Upper lobe of left lung (tissue), 4 donors: ENCODE measurements around the gene MMP23B.
"Not testable (repeated sequence)": the region's sequence is repeated elsewhere in the genome, so short reads cannot be mapped to it uniquely, and the experiment has no call there.

Experiments used
- EP300 ChIP-seq, 4 donors: sonication (generic); formaldehyde crosslinking; IDR thresholded peaks; one replicate each; pipeline ENCODE4 v1.5.1; 2017; ENCODE audit warnings: antibody characterized with exemption in 4 of 4, control low read depth in 2 of 4
- POLR2A ChIP-seq, 4 donors: fragments of 450-650 bp; IDR thresholded peaks; one replicate each; pipeline ENCODE4 v1.5.1; 2016 to 2017; ENCODE audit warnings: antibody characterized with exemption in 4 of 4, mild to moderate bottlenecking in 2 of 4
- TF ChIP-seq, protein P1 (sequence below), 6 experiments: fragments of 450-650 bp in 4 of 6; fragments of 200-600 bp in 2 of 6; sonication (generic) in 2 of 6; IDR thresholded peaks; one replicate each; pipeline ENCODE4 v1.5.1; 2016 to 2019; ENCODE audit warnings: antibody characterized with exemption in 6 of 6

DNA sequence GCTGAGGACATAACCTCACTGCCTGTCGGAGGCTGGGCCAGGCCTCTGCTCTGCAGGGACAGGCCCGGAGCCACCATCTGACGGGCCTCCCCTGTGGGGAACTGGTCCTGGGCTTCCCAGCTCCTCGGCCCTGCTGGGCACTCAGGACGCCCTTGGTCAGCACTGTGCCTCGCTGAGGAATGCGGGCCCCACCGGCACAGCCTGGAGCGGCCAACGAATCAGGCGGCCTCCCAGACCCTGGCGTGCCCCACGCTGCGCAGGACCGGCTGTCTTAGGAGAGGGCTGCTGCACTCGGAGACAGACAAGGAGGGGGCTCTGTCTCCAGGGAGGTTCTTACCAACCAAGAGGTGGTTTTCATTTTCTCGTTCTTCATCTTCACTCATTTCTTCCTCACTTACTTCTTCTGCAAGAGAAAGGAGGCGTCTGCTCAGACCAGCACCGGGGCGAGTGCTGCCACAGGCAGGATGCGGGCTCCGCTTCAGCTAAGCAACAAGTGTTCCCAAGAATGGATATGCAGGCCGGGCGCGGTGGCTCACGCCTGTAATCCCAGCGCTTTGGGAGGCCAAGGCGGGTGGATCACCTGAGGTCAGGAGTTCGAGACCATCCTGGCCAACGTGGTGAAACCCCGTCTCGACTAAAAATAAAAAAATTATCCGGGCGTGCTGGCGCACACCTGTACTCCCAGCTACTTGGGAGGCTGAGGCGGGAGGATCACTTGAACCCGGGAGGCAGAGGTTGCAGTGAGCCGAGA is 8.9 kb downstream of the MMP23B start:
- TF ChIP-seq, protein P1, sequence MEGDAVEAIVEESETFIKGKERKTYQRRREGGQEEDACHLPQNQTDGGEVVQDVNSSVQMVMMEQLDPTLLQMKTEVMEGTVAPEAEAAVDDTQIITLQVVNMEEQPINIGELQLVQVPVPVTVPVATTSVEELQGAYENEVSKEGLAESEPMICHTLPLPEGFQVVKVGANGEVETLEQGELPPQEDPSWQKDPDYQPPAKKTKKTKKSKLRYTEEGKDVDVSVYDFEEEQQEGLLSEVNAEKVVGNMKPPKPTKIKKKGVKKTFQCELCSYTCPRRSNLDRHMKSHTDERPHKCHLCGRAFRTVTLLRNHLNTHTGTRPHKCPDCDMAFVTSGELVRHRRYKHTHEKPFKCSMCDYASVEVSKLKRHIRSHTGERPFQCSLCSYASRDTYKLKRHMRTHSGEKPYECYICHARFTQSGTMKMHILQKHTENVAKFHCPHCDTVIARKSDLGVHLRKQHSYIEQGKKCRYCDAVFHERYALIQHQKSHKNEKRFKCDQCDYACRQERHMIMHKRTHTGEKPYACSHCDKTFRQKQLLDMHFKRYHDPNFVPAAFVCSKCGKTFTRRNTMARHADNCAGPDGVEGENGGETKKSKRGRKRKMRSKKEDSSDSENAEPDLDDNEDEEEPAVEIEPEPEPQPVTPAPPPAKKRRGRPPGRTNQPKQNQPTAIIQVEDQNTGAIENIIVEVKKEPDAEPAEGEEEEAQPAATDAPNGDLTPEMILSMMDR (IDR thresholded peaks at IDR 0.05): not testable (repeated sequence)
- not testable (repeated sequence) for TF ChIP-seq POLR2A, EP300 (IDR thresholded peaks at IDR 0.05)
